ENCODE results near the gene DMWD.

The DMWD gene

GRCh38 chr19:45792470-45793177 lies at the start of gene DMWD:
Gene DMWD (minus strand): TSS chr19:45792845. CDS start chr19:45792756, 89 bp downstream.
- peak; percentile 99 for DNase-seq

- no peak for DNase-seq
Measured at GRCh38 chr19:45842198-45842597, 49.6 kb upstream of the DMWD start.

- no peak for DNase-seq
Measured at GRCh38 chr19:45834970-45835369, 42.3 kb upstream of the DMWD start.

GRCh38 chr19:45828945-45829344 lies 36.3 kb upstream of the DMWD start:
- DNase-seq, result no peak

- no peak for DNase-seq
Measured at GRCh38 chr19:45828523-45828922, 35.9 kb upstream of the DMWD start.

DNA sequence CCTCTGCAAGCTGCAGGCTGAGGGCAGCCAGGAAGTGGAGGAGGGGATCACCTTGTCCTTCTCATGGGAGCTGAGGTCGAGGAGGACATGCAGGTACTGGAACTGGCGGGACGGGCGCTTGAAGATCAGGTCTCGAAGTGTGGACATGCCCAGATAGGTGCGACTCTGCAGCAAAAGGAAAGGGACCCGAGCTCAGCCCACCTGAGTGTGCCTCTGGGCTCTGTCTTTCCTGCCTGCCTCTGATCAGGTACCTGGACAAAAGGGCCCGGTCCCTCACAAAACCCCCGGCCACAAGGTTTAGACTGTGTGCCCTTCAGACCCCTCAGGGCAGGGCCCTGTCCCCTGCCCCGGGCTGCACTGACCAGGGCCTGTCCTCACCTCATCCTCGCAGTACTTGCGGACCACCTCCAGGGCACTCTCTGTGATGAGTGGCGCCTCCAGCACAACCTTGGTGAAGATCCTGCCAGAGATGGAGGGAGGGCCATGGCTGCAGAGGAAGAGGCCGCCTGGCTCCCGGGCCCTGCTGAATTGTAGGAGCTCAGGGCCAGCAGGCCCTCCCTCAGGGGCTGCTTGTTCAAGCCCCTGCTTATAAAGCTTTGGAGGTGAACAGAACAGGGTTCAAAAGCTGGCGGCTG lies 34.9 kb upstream of the DMWD start:
- DNase-seq, result no peak

- DNase-seq, result no peak
Measured at GRCh38 chr19:45826934-45827333, 34.3 kb upstream of the DMWD start.

DNA sequence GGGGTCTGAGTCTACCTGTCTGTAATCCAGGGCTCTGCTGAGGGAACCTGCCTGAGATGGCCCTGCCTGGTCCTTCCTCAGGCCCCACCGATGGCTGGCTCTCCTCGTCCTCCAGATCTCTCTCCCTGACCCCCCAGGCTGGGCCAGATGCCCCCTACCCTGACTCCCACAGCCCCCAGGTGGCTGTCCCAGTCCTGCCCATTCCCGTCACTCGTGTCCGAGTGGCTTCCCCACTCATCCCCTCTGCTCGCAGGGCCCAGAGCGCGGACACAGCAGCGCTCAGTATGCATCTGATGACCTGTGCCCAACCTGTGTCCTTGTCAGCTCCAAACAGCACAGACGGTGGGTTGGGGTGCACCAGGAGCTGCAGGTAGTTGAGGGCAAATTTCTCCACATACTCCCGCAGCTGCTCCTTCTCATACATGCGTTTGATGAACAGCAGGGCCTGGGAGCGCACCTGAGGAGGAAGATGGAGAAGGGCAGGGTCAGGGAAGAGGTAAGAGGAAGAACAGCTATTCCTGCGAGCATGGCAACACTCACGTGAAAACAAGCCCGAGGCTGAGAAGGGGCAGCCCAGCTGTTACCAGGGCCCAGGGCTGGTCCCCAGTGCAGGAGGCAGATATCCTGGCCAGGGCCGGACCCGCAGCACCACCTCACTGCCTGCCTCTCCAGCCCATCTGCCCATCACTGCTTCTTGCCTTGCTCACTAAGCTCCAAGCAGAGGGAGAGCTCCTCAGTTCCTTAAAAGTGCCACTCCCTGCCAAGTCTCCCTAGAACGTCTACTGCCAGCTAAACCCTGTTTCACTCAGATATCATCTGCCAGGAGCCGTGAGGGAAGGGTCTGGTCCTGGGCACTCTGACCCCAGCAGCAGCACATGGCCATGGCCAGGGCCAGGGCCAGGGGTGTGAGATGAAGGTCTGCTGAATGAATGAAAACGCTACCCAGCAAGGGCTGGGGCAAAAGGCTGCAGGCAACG lies 33.6 kb upstream of the DMWD start:
- DNase-seq, result no peak

DNA sequence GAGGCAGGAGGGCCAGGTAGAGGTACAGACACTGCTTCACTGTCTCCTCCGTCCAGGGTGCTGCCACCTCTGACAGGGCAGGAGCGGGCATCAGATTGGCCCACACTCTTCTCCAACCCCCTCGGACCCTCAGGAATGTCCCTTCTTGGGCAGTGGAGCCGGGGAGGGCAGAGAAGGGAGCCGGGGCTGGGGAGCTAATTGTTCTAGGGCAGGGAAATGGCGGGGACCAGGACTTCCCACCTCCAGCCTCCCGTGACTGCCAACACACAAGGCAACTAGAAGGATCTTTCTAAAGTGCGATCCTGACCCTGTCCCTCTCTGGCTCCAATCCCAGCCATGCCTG lies 32.6 kb upstream of the DMWD start:
- DNase-seq, result no peak

- no peak for DNase-seq
Measured at GRCh38 chr19:45824531-45825262, 32.1 kb upstream of the DMWD start.

DNA sequence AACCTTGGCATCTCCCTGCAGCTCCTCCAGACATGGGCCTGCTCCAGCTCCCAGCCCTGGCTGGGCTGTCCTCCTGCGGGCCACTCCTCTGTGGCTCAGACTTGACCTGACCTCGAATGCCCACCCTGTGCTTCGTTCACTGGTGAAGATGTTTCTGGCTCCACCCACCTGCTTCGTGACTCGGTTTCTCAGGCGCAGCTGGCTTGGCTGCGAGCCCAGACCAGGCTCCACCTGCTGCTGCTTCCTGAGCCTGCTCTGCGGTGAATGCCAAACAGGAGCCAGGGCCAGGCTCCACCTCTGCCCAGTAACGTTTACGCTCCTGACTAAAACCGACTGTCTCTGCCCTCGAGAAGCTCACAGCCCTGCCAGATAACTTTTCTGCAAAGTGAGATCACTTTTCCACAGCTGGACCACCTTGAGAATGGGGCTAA lies 31.4 kb upstream of the DMWD start:
- no peak for DNase-seq

GRCh38 chr19:45823182-45823581 lies 30.5 kb upstream of the DMWD start:
- no peak for DNase-seq

DNA sequence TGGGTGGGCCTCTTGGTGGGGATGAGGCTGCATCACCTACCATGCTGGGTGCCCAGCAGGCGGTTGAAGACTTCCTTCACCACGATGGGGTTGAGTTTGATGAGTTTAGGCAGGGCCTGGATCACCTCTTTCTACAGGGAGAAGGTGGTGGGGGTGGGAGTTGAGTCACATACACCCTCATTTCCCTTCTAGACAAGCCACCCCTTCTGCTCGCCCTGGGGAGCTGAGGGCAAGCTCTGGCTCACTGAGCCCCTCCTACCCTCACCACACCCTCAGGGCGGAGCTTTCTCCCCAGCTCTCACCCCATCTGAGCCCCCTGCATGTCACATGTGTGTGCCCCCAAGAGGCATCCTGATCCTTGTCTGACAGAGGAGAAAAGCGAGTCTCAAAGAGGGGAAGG lies 30.1 kb upstream of the DMWD start:
- no peak for DNase-seq

GRCh38 chr19:45821570-45821969 lies 28.9 kb upstream of the DMWD start:
- DNase-seq, result no peak

- no peak for DNase-seq
Measured at GRCh38 chr19:45821103-45821521, 28.5 kb upstream of the DMWD start.

DNA sequence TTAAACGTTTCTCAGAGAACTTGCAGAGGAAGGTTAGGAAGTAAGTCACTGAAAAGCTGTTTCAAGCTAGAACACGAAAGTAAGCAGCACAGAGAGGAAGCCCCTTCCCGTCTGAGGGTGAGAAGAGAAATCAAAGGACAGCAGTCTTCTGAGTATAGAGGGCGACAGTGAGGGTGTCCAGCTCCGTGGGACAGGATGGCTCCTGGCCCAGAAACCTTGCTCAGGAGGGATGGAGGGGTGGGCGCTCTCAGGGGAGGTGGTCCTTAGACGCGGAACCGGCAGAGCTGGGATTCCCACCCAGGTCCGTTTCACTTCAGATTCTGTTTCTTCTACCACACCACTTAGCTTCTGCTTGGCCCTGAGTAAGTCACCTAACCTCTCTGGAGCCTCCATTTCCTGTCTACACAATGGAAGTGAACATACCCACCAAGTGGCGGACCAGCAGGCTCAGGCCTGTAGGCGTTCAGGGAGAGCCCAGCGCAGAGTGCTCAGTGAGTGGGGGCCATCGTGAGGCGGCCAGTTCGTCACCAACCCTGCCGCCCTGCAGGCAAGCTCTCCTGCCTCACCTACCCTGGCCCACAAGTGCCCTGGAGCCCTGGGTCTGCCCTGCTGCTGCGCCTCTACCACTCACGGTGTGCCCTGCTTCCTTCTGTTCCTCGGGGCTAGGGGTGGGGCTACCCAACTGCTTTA lies 27.9 kb upstream of the DMWD start:
- no peak for DNase-seq

GRCh38 chr19:45819769-45820168 lies 27.1 kb upstream of the DMWD start:
- DNase-seq, result no peak

DNA sequence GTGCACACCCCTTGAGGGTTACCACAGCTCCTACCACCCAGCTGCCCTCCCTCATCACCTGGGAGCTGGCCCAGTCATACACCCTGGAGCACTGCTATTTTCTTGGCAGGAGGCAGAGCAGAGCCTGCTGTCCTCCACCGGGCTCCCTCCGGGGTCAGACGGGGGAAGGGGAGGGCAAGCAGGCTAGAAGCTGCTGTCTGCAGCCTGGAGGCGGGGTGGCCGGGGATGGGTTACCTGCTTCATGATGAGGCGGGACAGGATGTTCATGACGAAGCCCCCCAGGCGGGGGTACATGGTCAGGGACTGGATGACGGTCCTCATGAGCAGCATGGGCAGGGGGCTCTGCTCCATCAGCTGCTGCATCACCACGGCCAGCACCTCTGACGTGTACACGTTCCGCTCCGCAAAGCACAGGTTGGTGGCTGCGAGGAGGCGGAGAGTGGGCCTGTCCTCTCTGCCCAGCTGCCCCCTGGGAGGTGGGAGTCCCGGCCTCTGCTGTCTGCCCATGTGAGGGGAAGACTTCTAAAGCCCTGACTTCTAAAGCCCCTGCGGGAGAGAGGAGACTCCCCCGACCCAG lies 25.2 kb upstream of the DMWD start:
- DNase-seq, result no peak

- DNase-seq, result peak; percentile 95
Measured at GRCh38 chr19:45817010-45817724, 24.5 kb upstream of the DMWD start.

DNA sequence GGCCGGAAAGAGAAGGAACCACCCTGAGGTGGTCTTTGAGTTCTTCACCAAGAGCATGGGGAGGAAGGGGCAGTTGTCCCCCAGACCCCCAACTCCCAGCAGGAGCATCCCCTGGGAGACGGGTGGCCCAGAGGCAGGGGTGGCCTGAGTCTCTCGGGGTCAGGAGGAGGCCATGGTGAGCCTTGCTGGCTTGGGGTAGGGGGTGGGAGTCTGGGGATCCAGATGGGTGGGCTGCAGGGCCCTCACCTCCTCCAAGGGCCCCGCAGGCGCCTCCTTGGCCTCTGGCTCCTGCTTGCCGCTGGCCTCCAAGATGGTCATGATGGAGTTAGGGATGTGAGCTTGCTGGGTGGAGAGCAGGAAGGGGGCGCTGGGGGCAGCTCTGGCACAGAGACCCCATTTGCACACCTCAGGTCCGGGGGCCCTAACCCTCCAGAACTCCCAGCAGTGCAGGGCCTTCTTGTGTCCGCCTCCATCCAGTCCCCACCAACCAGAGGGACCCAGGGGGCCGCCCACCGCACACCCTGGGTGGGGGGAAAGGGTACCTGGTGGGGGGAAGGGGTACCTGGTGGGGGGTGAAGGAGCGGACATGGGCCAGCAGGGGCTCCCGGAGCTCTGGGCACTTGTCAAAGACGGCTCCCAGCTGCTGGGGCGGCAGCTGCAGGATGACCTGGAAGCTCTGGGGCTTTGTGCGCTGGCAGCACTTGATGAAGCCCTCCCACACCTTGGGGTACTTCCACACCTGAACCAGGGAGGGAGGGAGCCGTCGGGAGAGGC lies 23.8 kb upstream of the DMWD start:
- DNase-seq, result no peak

Data from CD4-positive, alpha-beta T cell treated with Interferon gamma for 1 hour (primary cell).